Astrocyte (in vitro differentiated cells and primary cell): ENCODE data around the gene MEG3.

Experiments used
- EZH2 ChIP-seq: IDR thresholded peaks from 2 replicates; pipeline ENCODE4 v1.6.1; 2012; ENCODE audit warnings: mild to moderate bottlenecking, low read length, inconsistent platforms; ENCODE audit not compliant: insufficient read depth
- TF ChIP-seq, protein P1 (sequence below): IDR thresholded peaks from 2 replicates; pipeline ENCODE4 v1.5.1; 2011; ENCODE audit warnings: low read depth, mild to moderate bottlenecking, inconsistent platforms, low read length, moderate library complexity; ENCODE audit not compliant: insufficient read depth

DNA sequence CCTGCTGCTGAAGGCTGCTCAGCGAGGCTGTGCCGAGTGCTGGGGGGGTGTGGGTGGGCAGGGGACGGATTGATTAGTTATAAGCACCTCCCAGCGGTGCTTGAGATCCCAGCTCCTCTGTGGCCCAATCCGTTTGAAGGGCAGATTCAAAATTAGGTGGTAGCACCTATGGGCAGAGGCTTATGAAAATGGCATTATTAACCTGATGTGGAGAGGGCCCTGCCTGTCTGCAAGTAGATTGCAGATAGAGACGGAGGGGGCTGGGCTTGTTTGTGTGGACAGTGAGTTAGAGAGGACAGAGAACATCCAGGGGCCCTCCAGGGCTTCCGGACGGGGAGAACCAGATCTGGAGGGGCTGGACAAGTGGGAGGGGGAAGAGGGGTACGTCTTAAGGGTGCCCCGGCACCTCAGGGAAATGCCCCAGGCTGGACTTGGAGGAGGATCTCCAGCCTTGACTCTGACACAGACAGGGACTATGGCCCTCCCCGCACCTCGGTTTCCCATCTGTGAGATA lies 77.8 kb downstream of the MEG3 start, which contains the start of gene RTL1:
- TF ChIP-seq, protein P1, sequence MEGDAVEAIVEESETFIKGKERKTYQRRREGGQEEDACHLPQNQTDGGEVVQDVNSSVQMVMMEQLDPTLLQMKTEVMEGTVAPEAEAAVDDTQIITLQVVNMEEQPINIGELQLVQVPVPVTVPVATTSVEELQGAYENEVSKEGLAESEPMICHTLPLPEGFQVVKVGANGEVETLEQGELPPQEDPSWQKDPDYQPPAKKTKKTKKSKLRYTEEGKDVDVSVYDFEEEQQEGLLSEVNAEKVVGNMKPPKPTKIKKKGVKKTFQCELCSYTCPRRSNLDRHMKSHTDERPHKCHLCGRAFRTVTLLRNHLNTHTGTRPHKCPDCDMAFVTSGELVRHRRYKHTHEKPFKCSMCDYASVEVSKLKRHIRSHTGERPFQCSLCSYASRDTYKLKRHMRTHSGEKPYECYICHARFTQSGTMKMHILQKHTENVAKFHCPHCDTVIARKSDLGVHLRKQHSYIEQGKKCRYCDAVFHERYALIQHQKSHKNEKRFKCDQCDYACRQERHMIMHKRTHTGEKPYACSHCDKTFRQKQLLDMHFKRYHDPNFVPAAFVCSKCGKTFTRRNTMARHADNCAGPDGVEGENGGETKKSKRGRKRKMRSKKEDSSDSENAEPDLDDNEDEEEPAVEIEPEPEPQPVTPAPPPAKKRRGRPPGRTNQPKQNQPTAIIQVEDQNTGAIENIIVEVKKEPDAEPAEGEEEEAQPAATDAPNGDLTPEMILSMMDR: no peak
- TF ChIP-seq EZH2: no peak
